K562 (cell line): ENCODE results near the gene DNASE1L2. TPM values are rescaled to one million over a fixed set of nuclear protein-coding genes. Genes with fewer than 3 reads are reported as not detected.

ENCODE experiments used
- ATF1 ChIP-seq, 2 experiments: fragments of 450-650 bp in 1 of 2; IDR thresholded peaks; 2 replicates each; pipeline ENCODE4 v1.6.1; 2016; ENCODE audit warnings: missing compliant biosample characterization in 1 of 2, missing genetic modification characterization in 1 of 2
- BRD9 ChIP-seq: fragments of 450-650 bp; IDR thresholded peaks from 2 replicates; pipeline ENCODE4 v1.6.1; 2018; ENCODE audit warnings: low read depth; ENCODE audit not compliant: partially characterized antibody
- CTBP1 ChIP-seq: fragments of 450-650 bp; IDR thresholded peaks from 2 replicates; pipeline ENCODE4 v1.6.1; 2016; ENCODE audit warnings: borderline replicate concordance
- FOSL1 ChIP-seq: fragments of 200-800 bp; sonication (Bioruptor generic); conservative IDR thresholded peaks from 2 replicates; pipeline ENCODE4 v1.6.1; 2016; ENCODE audit warnings: missing genetic modification characterization, missing compliant biosample characterization
- FOXM1 ChIP-seq, 2 experiments: fragments of 450-650 bp in 1 of 2; sonication (generic) in 1 of 2; formaldehyde crosslinking in 1 of 2; IDR thresholded peaks; 2 replicates each; pipeline versions ENCODE4 v1.6.1 to v1.9.0; 2017 to 2022; ENCODE audit warnings: low read depth in 2 of 2, mild to moderate bottlenecking in 2 of 2, missing genetic modification reagents in 1 of 2, moderate library complexity in 1 of 2
- HDAC8 ChIP-seq: fragments of 450-650 bp; IDR thresholded peaks from 2 replicates; pipeline ENCODE4 v1.6.1; 2016; ENCODE audit warnings: mild to moderate bottlenecking, missing genetic modification characterization, moderate library complexity, missing compliant biosample characterization
- HDGF ChIP-seq: fragments of 450-650 bp; IDR thresholded peaks from 2 replicates; pipeline ENCODE4 v1.6.1; 2016
- HNRNPL ChIP-seq: fragments of 200-400 bp; formaldehyde crosslinking; IDR thresholded peaks from 2 replicates; pipeline ENCODE4 v1.6.1; 2017; ENCODE audit warnings: low read depth, mild to moderate bottlenecking, low read length
- KAT2B ChIP-seq: IDR thresholded peaks from one replicate; pipeline ENCODE4 v1.6.1; 2012; ENCODE audit warnings: low read depth, mild to moderate bottlenecking, control low read depth, inconsistent platforms, low read length, moderate library complexity
- NCOR1 ChIP-seq: fragments of 450-650 bp; IDR thresholded peaks from 2 replicates; pipeline ENCODE4 v1.6.1; 2016; ENCODE audit warnings: mild to moderate bottlenecking, moderate library complexity
- NFRKB ChIP-seq: fragments of 450-650 bp; IDR thresholded peaks from 2 replicates; pipeline ENCODE4 v1.6.1; 2016; ENCODE audit warnings: low read depth
- PML ChIP-seq: IDR thresholded peaks from 2 replicates; pipeline ENCODE4 v1.6.1; 2012; ENCODE audit warnings: low read length, inconsistent platforms
- POLR2A ChIP-seq: fragments of 450-650 bp; conservative IDR thresholded peaks from 2 replicates; pipeline ENCODE4 v1.6.1; 2016
- POLR2G ChIP-seq: fragments of 200-400 bp; formaldehyde crosslinking; IDR thresholded peaks from 2 replicates; pipeline ENCODE4 v1.6.1; 2017; ENCODE audit warnings: low read depth, mild to moderate bottlenecking, antibody characterized with exemption, low read length, moderate library complexity
- TAF1 ChIP-seq: IDR thresholded peaks from 2 replicates; pipeline ENCODE4 v1.6.1; 2011; ENCODE audit warnings: mild to moderate bottlenecking, low read length, moderate library complexity; ENCODE audit not compliant: insufficient read depth, control insufficient read depth, severe bottlenecking; ENCODE audit errors: extremely low read depth
- TCF3 ChIP-seq: sonication (generic); formaldehyde crosslinking; IDR thresholded peaks from 2 replicates; pipeline ENCODE4 v1.4.0; 2020; ENCODE audit warnings: mild to moderate bottlenecking, missing genetic modification reagents
- ZBTB8A ChIP-seq: fragments of 450-650 bp; IDR thresholded peaks from 2 replicates; pipeline ENCODE4 v1.6.1; 2018; ENCODE audit warnings: mild to moderate bottlenecking, moderate library complexity; ENCODE audit not compliant: partially characterized antibody
- ZMIZ1 ChIP-seq, 2 experiments: fragments of 150-350 bp in 1 of 2; IDR thresholded peaks; 2 replicates each; pipeline ENCODE4 v1.6.1; 2012 to 2016; ENCODE audit warnings: low read depth in 2 of 2, low read length in 2 of 2, mild to moderate bottlenecking in 1 of 2, moderate library complexity in 1 of 2
- polyA plus RNA-seq, 8 experiments: library from polyadenylated mRNA; depleted of rRNA in 4 of 8; stranded (reverse) in 5 of 8; unstranded in 3 of 8; fragments of >200 nt; fragmentation: Nextera tagmentation in 2 of 8; fragmentation: Illumina TruSeq in 1 of 8; extraction: Ambion mirVana in 2 of 8; extraction: Trizol in 1 of 8; gene quantifications; 2 replicates each; pipeline versions ENCODE4 v1.2.1 to v1.2.3, GENCODE V29; 2011 to 2014; ENCODE audit warnings: inconsistent platforms in 1 of 8, missing spikeins in 1 of 8
- total RNA-seq, 7 experiments: library from RNA; depleted of rRNA in 6 of 7; stranded (reverse); fragments of >200 nt in 6 of 7; fragmentation: Illumina TruSeq in 2 of 7; extraction: Trizol in 2 of 7; gene quantifications; 2 replicates each; pipeline versions ENCODE4 v1.2.1 to v1.2.3, GENCODE V29; 2011 to 2021; ENCODE audit warnings: low replicate concordance in 1 of 7
- TF ChIP-seq, protein P1 (sequence below): fragments of 450-650 bp; formaldehyde crosslinking; IDR thresholded peaks from 2 replicates; pipeline ENCODE4 v1.4.0; 2020; ENCODE audit warnings: mild to moderate bottlenecking, moderate library complexity
- TF ChIP-seq, protein P2 (sequence below): fragments of 250-450 bp; sonication (Bioruptor Pico); IDR thresholded peaks from 2 replicates; pipeline ENCODE4 v1.5.0; 2021
- TF ChIP-seq, protein P3 (sequence below), 2 experiments: fragments of 450-650 bp; conservative IDR thresholded peaks; 2 replicates each; pipeline ENCODE4 v1.6.1; 2017; ENCODE audit warnings: mild to moderate bottlenecking in 2 of 2, moderate library complexity in 2 of 2

The DNASE1L2 gene
- total and polyA plus RNA-seq, 9 of the 15 experiments (the other 6 are each of a cell fraction or from before 2014, with no cell fraction given), result 0.08 to 2.7 (median 1.7) TPM; not detected in 1

DNA sequence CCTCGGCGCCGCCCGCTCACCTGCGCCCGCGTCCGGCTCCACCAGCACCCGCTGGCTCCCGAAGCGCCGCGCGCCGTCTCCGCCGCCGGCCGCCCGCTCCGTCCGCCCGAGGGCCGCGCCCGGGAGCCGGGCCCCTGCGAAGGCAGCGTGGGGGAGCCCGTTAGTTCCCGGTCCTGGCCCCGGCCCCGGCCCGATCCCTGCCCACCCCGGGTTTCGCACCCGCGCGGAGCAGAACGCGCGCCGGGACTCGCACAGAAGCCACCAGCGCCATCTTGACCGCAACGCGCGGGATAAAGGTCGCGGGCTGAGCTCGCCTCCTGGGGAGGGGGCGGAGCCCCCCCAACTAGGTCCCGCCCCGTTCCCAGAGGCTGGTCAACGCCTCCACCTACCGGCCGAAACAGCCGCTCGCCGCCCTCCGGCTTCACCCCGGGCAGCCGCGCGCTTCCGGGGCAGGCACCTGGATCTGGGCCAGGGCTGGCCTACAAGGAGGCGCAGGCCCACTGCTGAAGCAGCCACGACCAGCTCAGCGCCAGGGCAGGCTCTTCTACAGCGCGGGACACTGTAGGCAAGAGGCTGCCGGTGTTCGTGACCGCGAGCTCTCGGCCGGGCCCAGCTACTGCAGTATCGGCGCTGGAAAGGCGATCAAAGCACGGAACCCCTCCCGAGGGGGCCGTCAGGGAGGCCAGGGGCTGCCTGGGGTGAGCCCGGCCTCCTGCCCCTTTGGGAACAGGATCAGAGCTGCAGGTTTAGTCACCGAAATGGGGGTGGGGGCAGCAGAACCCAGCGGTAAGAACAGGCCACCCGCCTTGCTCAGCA is 15.3 kb downstream of the DNASE1L2 start, which contains the start of gene ECI1 (continued):
- peak; percentile 30; the same call in 1 of the 2 replicates for TF ChIP-seq TCF3 (CRISPR knock-in tag)
- TF ChIP-seq, protein P1, sequence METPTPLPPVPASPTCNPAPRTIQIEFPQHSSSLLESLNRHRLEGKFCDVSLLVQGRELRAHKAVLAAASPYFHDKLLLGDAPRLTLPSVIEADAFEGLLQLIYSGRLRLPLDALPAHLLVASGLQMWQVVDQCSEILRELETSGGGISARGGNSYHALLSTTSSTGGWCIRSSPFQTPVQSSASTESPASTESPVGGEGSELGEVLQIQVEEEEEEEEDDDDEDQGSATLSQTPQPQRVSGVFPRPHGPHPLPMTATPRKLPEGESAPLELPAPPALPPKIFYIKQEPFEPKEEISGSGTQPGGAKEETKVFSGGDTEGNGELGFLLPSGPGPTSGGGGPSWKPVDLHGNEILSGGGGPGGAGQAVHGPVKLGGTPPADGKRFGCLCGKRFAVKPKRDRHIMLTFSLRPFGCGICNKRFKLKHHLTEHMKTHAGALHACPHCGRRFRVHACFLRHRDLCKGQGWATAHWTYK (CRISPR knock-in tag), result 0 out of 2 replicates have a peak, but pooled peaks have one; percentile 14
- no peak for TF ChIP-seq KAT2B
- TF ChIP-seq HDAC8 (tag), result no peak
- peak; percentile 96 for TF ChIP-seq CTBP1
- peak; percentile 54 for TF ChIP-seq FOXM1 (IDR thresholded peaks at IDR 0.05; ENCODE audit: low read depth)
- no peak for TF ChIP-seq FOXM1 (CRISPR knock-in tag; IDR thresholded peaks at IDR 0.05; ENCODE audit: low read depth)
- TF ChIP-seq POLR2G, result peak; percentile 99
- peak; percentile 98 for TF ChIP-seq HNRNPL
- peak; percentile 87 for TF ChIP-seq POLR2A
- no peak; the same call in 1 of the 2 replicates for TF ChIP-seq FOSL1 (tag)
- no peak for TF ChIP-seq ATF1 (CRISPR knock-in tag; IDR thresholded peaks at IDR 0.05)
- TF ChIP-seq ATF1 (tag; IDR thresholded peaks at IDR 0.05), result peak; percentile 63
- TF ChIP-seq, protein P2, sequence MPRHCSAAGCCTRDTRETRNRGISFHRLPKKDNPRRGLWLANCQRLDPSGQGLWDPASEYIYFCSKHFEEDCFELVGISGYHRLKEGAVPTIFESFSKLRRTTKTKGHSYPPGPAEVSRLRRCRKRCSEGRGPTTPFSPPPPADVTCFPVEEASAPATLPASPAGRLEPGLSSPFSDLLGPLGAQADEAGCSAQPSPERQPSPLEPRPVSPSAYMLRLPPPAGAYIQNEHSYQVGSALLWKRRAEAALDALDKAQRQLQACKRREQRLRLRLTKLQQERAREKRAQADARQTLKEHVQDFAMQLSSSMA (CRISPR knock-in tag), result peak; percentile 47; the same call in 1 of the 2 replicates
- TF ChIP-seq ZMIZ1 (IDR thresholded peaks at IDR 0.05; ENCODE audit: low read depth in 2 of 2, low read length in 2 of 2), result no peak
- peak; percentile 77; the same call in 1 of the 2 replicates for TF ChIP-seq NFRKB
- TF ChIP-seq, protein P3, sequence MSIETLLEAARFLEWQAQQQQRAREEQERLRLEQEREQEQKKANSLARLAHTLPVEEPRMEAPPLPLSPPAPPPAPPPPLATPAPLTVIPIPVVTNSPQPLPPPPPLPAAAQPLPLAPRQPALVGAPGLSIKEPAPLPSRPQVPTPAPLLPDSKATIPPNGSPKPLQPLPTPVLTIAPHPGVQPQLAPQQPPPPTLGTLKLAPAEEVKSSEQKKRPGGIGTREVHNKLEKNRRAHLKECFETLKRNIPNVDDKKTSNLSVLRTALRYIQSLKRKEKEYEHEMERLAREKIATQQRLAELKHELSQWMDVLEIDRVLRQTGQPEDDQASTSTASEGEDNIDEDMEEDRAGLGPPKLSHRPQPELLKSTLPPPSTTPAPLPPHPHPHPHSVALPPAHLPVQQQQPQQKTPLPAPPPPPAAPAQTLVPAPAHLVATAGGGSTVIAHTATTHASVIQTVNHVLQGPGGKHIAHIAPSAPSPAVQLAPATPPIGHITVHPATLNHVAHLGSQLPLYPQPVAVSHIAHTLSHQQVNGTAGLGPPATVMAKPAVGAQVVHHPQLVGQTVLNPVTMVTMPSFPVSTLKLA (conservative IDR thresholded peaks at IDR 0.05), result peak; percentile 76 to 82
- peak; percentile 81; the same call in 1 of the 2 replicates for TF ChIP-seq HDGF
- peak; percentile 98 for TF ChIP-seq TAF1
- TF ChIP-seq ZBTB8A, result no peak
- no peak for TF ChIP-seq BRD9
- TF ChIP-seq NCOR1, result peak; percentile 47; the same call in 1 of the 2 replicates
- TF ChIP-seq PML, result peak; percentile 36
